Embryonic facial prominence (tissue), 1 donor: ENCODE results near the gene NUP160.
A peak's percentile ranks its signal among the peaks of the same experiment; 100 is the strongest.
"Not testable (repeated sequence)": the region's sequence is repeated elsewhere in the genome, so short reads cannot be mapped to it uniquely, and the experiment has no call there.

Experiments used
- DNase-seq: peaks from one replicate; pipeline ENCODE4 v3.0.0-alpha.2; 2016; ENCODE audit errors: extremely low spot score

The NUP160 gene

GRCh38 chr11:47791774-47792430, 56.2 kb downstream of the NUP160 start:
- DNase-seq = no peak

GRCh38 chr11:47790017-47790416, 58.1 kb downstream of the NUP160 start:
- DNase-seq = not testable (repeated sequence)

- no peak for DNase-seq
Observed at GRCh38 chr11:47788181-47788580, 60.0 kb downstream of the NUP160 start.

GRCh38 chr11:47786373-47786772, 61.8 kb downstream of the NUP160 start:
- DNase-seq = no peak

- DNase-seq = no peak
Observed at GRCh38 chr11:47784785-47785381, 63.3 kb downstream of the NUP160 start.

GRCh38 chr11:47783087-47783610, 65.0 kb downstream of the NUP160 start:
- no peak for DNase-seq

GRCh38 chr11:47778878-47779483, 69.2 kb downstream of the NUP160 start:
- no peak for DNase-seq

GRCh38 chr11:47775240-47775869, 72.8 kb downstream of the NUP160 start:
- no peak for DNase-seq

- no peak for DNase-seq
Observed at GRCh38 chr11:47773882-47774281, 74.3 kb downstream of the NUP160 start.

GRCh38 chr11:47769556-47769955, 78.6 kb downstream of the NUP160 start:
- DNase-seq = not testable (repeated sequence)

- DNase-seq = peak; percentile 64
Observed at GRCh38 chr11:47768101-47768612, 80.0 kb downstream of the NUP160 start.

GRCh38 chr11:47766509-47767227, 81.5 kb downstream of the NUP160 start:
- peak; percentile 25 for DNase-seq

- DNase-seq = no peak
Observed at GRCh38 chr11:47765086-47765485, 83.1 kb downstream of the NUP160 start.

- not testable (repeated sequence) for DNase-seq
Observed at GRCh38 chr11:47759291-47759690, 88.9 kb downstream of the NUP160 start.

GRCh38 chr11:47756208-47756607, 91.9 kb downstream of the NUP160 start:
- no peak for DNase-seq

- no peak for DNase-seq
Observed at GRCh38 chr11:47750725-47751124, 97.4 kb downstream of the NUP160 start.

GRCh38 chr11:47742494-47742893, 105.7 kb downstream of the NUP160 start:
- DNase-seq = not testable (repeated sequence)

- DNase-seq = not testable (repeated sequence)
Observed at GRCh38 chr11:47737817-47738216, 110.3 kb downstream of the NUP160 start.

- DNase-seq = no peak
Observed at GRCh38 chr11:47732271-47732670, 115.9 kb downstream of the NUP160 start.

GRCh38 chr11:47731475-47731874, 116.7 kb downstream of the NUP160 start:
- DNase-seq = no peak
